ENCODE data around the gene KDM6A.
"Not testable (repeated sequence)": the region's sequence is repeated elsewhere in the genome, so short reads cannot be mapped to it uniquely, and the experiment has no call there.

The KDM6A gene

GRCh38 chrX:45110494-45110893 lies 237.5 kb downstream of the KDM6A start:
- no peak overlapping the region for H3K9ac ChIP-seq (ENCODE audit: low read depth, low read length)
- no peak overlapping the region for H3K4me3 ChIP-seq (ENCODE audit: low read length)
- H3K27me3 ChIP-seq (ENCODE audit: insufficient read depth, low read length) = no peaks in the 10 kb centered on the region
- H3K9me3 ChIP-seq (ENCODE audit: insufficient read depth, low read depth, low read length) = no peaks in the 10 kb centered on the region
- H3K4me1 ChIP-seq (ENCODE audit: insufficient read depth, low read length) = no peaks in the 10 kb centered on the region
- H3K36me3 ChIP-seq (ENCODE audit: insufficient read depth, low read length) = peaks cover 74% of the 10 kb centered on the region
- no peak overlapping the region for H3K27ac ChIP-seq (ENCODE audit: low read depth, low read length)
- WGBS = 100% methylated on average over 1 of the region's 3 CpGs

GRCh38 chrX:45126158-45126557 lies 253.2 kb downstream of the KDM6A start:
- Histone ChIP-seq H3K36me3 (ENCODE audit: insufficient read depth, low read length) (no peaks in the 10 kb centered on the region), H3K9me3 (ENCODE audit: insufficient read depth, low read depth, low read length) (peaks cover 8% of the 10 kb centered on the region; the same call in 1 of the 2 replicates), H3K4me1 (ENCODE audit: insufficient read depth, low read length) (no peaks in the 10 kb centered on the region), H3K4me3 (ENCODE audit: low read length) (no peak overlapping the region), H3K27ac (ENCODE audit: low read depth, low read length) (no peak overlapping the region), H3K27me3 (ENCODE audit: insufficient read depth, low read length) (no peaks in the 10 kb centered on the region), H3K9ac (ENCODE audit: low read depth, low read length) (no peak overlapping the region)
- 100% methylated on average over 1 of the region's 1 CpG for WGBS

- no peak overlapping the region for H3K9ac ChIP-seq (ENCODE audit: low read depth, low read length)
- no peak overlapping the region for H3K4me3 ChIP-seq (ENCODE audit: low read length)
- H3K27ac ChIP-seq (ENCODE audit: low read depth, low read length) = no peak overlapping the region
- H3K27me3 ChIP-seq (ENCODE audit: insufficient read depth, low read length) = no peaks in the 10 kb centered on the region
- H3K36me3 ChIP-seq (ENCODE audit: insufficient read depth, low read length) = no peaks in the 10 kb centered on the region
- 87% methylated on average over 3 of the region's 4 CpGs for WGBS
- no peaks in the 10 kb centered on the region for H3K4me1 ChIP-seq (ENCODE audit: insufficient read depth, low read length)
- peaks cover 8% of the 10 kb centered on the region; the same call in 1 of the 2 replicates for H3K9me3 ChIP-seq (ENCODE audit: insufficient read depth, low read depth, low read length)
These were observed 256.0 kb downstream of the KDM6A start for GRCh38 chrX:45128896-45129454.

GRCh38 chrX:45133465-45133864 lies 260.5 kb downstream of the KDM6A start:
- no peak overlapping the region for H3K27ac ChIP-seq (ENCODE audit: low read depth, low read length)
- H3K27me3 ChIP-seq (ENCODE audit: insufficient read depth, low read length) = no peaks in the 10 kb centered on the region
- H3K9me3 ChIP-seq (ENCODE audit: insufficient read depth, low read depth, low read length) = no peaks in the 10 kb centered on the region
- H3K4me1 ChIP-seq (ENCODE audit: insufficient read depth, low read length) = no peaks in the 10 kb centered on the region
- H3K9ac ChIP-seq (ENCODE audit: low read depth, low read length) = no peak overlapping the region
- H3K36me3 ChIP-seq (ENCODE audit: insufficient read depth, low read length) = no peaks in the 10 kb centered on the region
- WGBS = 95% methylated on average over 2 of the region's 3 CpGs
- H3K4me3 ChIP-seq (ENCODE audit: low read length) = no peak overlapping the region

- no peaks in the 10 kb centered on the region for H3K27me3 ChIP-seq (ENCODE audit: insufficient read depth, low read length)
- no peak overlapping the region for H3K4me3 ChIP-seq (ENCODE audit: low read length)
- H3K9ac ChIP-seq (ENCODE audit: low read depth, low read length) = no peak overlapping the region
- H3K27ac ChIP-seq (ENCODE audit: low read depth, low read length) = no peak overlapping the region
- no peaks in the 10 kb centered on the region for H3K36me3 ChIP-seq (ENCODE audit: insufficient read depth, low read length)
- H3K4me1 ChIP-seq (ENCODE audit: insufficient read depth, low read length) = no peaks in the 10 kb centered on the region
- H3K9me3 ChIP-seq (ENCODE audit: insufficient read depth, low read depth, low read length) = no peaks in the 10 kb centered on the region
- WGBS = 94% methylated on average over 7 of the region's 7 CpGs
These were observed 261.3 kb downstream of the KDM6A start for GRCh38 chrX:45134315-45134731.

- H3K27ac ChIP-seq (ENCODE audit: low read depth, low read length) = no peak overlapping the region
- no peak overlapping the region for H3K4me3 ChIP-seq (ENCODE audit: low read length)
- no peaks in the 10 kb centered on the region for H3K9me3 ChIP-seq (ENCODE audit: insufficient read depth, low read depth, low read length)
- no peak overlapping the region for H3K9ac ChIP-seq (ENCODE audit: low read depth, low read length)
- H3K27me3 ChIP-seq (ENCODE audit: insufficient read depth, low read length) = no peaks in the 10 kb centered on the region
- WGBS = 87% methylated on average over 3 of the region's 3 CpGs
- no peaks in the 10 kb centered on the region for H3K4me1 ChIP-seq (ENCODE audit: insufficient read depth, low read length)
- no peaks in the 10 kb centered on the region for H3K36me3 ChIP-seq (ENCODE audit: insufficient read depth, low read length)
These were observed 261.8 kb downstream of the KDM6A start for GRCh38 chrX:45134775-45135174.

- 95% methylated on average over 4 of the region's 4 CpGs for WGBS
- not testable (repeated sequence) for H3K27ac ChIP-seq (ENCODE audit: low read depth, low read length); H3K9ac ChIP-seq (ENCODE audit: low read depth, low read length); H3K9me3 ChIP-seq (ENCODE audit: insufficient read depth, low read depth, low read length); H3K4me1 ChIP-seq (ENCODE audit: insufficient read depth, low read length); H3K4me3 ChIP-seq (ENCODE audit: low read length); H3K36me3 ChIP-seq (ENCODE audit: insufficient read depth, low read length); H3K27me3 ChIP-seq (ENCODE audit: insufficient read depth, low read length)
These were observed 262.5 kb downstream of the KDM6A start for GRCh38 chrX:45135391-45136075.

- no peaks in the 10 kb centered on the region for H3K36me3 ChIP-seq (ENCODE audit: insufficient read depth, low read length)
- H3K9me3 ChIP-seq (ENCODE audit: insufficient read depth, low read depth, low read length) = no peaks in the 10 kb centered on the region
- no peaks in the 10 kb centered on the region for H3K4me1 ChIP-seq (ENCODE audit: insufficient read depth, low read length)
- no peaks in the 10 kb centered on the region for H3K27me3 ChIP-seq (ENCODE audit: insufficient read depth, low read length)
- H3K27ac ChIP-seq (ENCODE audit: low read depth, low read length) = no peak overlapping the region
- H3K9ac ChIP-seq (ENCODE audit: low read depth, low read length) = no peak overlapping the region
- H3K4me3 ChIP-seq (ENCODE audit: low read length) = no peak overlapping the region
These were observed 264.5 kb downstream of the KDM6A start for GRCh38 chrX:45137531-45137930.

- Histone ChIP-seq H3K4me3 (ENCODE audit: low read length) (no peak overlapping the region), H3K36me3 (ENCODE audit: insufficient read depth, low read length) (no peaks in the 10 kb centered on the region), H3K9me3 (ENCODE audit: insufficient read depth, low read depth, low read length) (no peaks in the 10 kb centered on the region), H3K27me3 (ENCODE audit: insufficient read depth, low read length) (no peaks in the 10 kb centered on the region), H3K9ac (ENCODE audit: low read depth, low read length) (no peak overlapping the region), H3K4me1 (ENCODE audit: insufficient read depth, low read length) (no peaks in the 10 kb centered on the region), H3K27ac (ENCODE audit: low read depth, low read length) (no peak overlapping the region)
- 98% methylated on average over 3 of the region's 4 CpGs for WGBS
These were observed 265.5 kb downstream of the KDM6A start for GRCh38 chrX:45138525-45138924.

GRCh38 chrX:45140812-45141211 lies 267.8 kb downstream of the KDM6A start:
- H3K9ac ChIP-seq (ENCODE audit: low read depth, low read length) = no peak overlapping the region
- H3K27me3 ChIP-seq (ENCODE audit: insufficient read depth, low read length) = no peaks in the 10 kb centered on the region
- H3K36me3 ChIP-seq (ENCODE audit: insufficient read depth, low read length) = no peaks in the 10 kb centered on the region
- 94% methylated on average over 4 of the region's 4 CpGs for WGBS
- no peak overlapping the region for H3K4me3 ChIP-seq (ENCODE audit: low read length)
- no peaks in the 10 kb centered on the region for H3K4me1 ChIP-seq (ENCODE audit: insufficient read depth, low read length)
- no peak overlapping the region for H3K27ac ChIP-seq (ENCODE audit: low read depth, low read length)
- H3K9me3 ChIP-seq (ENCODE audit: insufficient read depth, low read depth, low read length) = no peaks in the 10 kb centered on the region

- H3K9ac ChIP-seq (ENCODE audit: low read depth, low read length) = no peak overlapping the region
- H3K27me3 ChIP-seq (ENCODE audit: insufficient read depth, low read length) = no peaks in the 10 kb centered on the region
- H3K4me1 ChIP-seq (ENCODE audit: insufficient read depth, low read length) = no peaks in the 10 kb centered on the region
- no peaks in the 10 kb centered on the region for H3K36me3 ChIP-seq (ENCODE audit: insufficient read depth, low read length)
- H3K9me3 ChIP-seq (ENCODE audit: insufficient read depth, low read depth, low read length) = no peaks in the 10 kb centered on the region
- no peak overlapping the region for H3K27ac ChIP-seq (ENCODE audit: low read depth, low read length)
- H3K4me3 ChIP-seq (ENCODE audit: low read length) = no peak overlapping the region
These were observed 269.2 kb downstream of the KDM6A start for GRCh38 chrX:45142185-45142584.

- Histone ChIP-seq H3K27me3 (ENCODE audit: insufficient read depth, low read length) (no peaks in the 10 kb centered on the region), H3K4me1 (ENCODE audit: insufficient read depth, low read length) (no peaks in the 10 kb centered on the region), H3K27ac (ENCODE audit: low read depth, low read length) (no peak overlapping the region), H3K4me3 (ENCODE audit: low read length) (no peak overlapping the region), H3K9me3 (ENCODE audit: insufficient read depth, low read depth, low read length) (no peaks in the 10 kb centered on the region), H3K36me3 (ENCODE audit: insufficient read depth, low read length) (no peaks in the 10 kb centered on the region), H3K9ac (ENCODE audit: low read depth, low read length) (no peak overlapping the region)
- 88% methylated on average over 2 of the region's 3 CpGs for WGBS
These were observed 270.5 kb downstream of the KDM6A start for GRCh38 chrX:45143455-45143854.
